OCI-LY1 (cell line): Measurements from ENCODE around the gene CEP78.

ENCODE experiments used
- EZH2 ChIP-seq: fragments of 200-600 bp; sonication (generic), shearing (Covaris generic); IDR thresholded peaks from 2 replicates; pipeline ENCODE4 v1.8.0; 2017; ENCODE audit warnings: borderline replicate concordance, mixed run types, mild to moderate bottlenecking, antibody characterized with exemption, low read length, moderate library complexity, mixed read lengths
- TF ChIP-seq, protein P1 (sequence below): fragments of 200-600 bp; sonication (generic), shearing (Covaris generic); IDR thresholded peaks from 2 replicates; pipeline ENCODE4 v1.5.1; 2017; ENCODE audit warnings: mild to moderate bottlenecking, antibody characterized with exemption, low read length, moderate library complexity, mixed read lengths

DNA sequence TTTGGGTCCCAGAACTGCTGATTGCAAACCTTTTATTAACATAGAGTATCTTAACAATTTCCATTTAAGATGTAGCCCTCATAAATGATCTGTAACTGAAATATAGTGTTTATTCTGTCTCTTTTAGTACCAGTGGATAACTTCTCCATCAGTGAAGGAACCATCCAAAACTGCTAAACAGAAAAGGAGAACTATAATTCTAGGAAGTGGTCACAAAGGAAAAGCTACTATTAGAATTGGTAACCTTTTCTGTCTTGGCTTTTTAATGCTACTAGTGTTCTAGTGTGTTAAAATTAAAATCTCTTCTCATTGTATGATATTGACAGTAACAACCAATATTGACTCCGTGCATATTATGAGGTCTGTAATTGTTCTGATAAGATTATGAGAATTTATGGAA, 12.8 kb downstream of the CEP78 start:
- no peak for TF ChIP-seq EZH2
- TF ChIP-seq, protein P1, sequence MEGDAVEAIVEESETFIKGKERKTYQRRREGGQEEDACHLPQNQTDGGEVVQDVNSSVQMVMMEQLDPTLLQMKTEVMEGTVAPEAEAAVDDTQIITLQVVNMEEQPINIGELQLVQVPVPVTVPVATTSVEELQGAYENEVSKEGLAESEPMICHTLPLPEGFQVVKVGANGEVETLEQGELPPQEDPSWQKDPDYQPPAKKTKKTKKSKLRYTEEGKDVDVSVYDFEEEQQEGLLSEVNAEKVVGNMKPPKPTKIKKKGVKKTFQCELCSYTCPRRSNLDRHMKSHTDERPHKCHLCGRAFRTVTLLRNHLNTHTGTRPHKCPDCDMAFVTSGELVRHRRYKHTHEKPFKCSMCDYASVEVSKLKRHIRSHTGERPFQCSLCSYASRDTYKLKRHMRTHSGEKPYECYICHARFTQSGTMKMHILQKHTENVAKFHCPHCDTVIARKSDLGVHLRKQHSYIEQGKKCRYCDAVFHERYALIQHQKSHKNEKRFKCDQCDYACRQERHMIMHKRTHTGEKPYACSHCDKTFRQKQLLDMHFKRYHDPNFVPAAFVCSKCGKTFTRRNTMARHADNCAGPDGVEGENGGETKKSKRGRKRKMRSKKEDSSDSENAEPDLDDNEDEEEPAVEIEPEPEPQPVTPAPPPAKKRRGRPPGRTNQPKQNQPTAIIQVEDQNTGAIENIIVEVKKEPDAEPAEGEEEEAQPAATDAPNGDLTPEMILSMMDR = no peak
